Dermis blood vessel endothelial cell (primary cell): ENCODE data around the gene STIM1. TPM values are rescaled to one million over a fixed set of nuclear protein-coding genes. Genes with fewer than 3 reads are reported as not detected.
"Not testable (repeated sequence)": the region's sequence is repeated elsewhere in the genome, so short reads cannot be mapped to it uniquely, and the experiment has no call there.

Experiments used
- DNase-seq: peaks from one replicate; pipeline ENCODE4 v3.0.0; 2010
- total RNA-seq: library from RNA; depleted of rRNA; stranded (reverse); fragments of >200 nt; gene quantifications from 2 replicates; pipeline ENCODE4 v1.2.3, GENCODE V29; 2014

The STIM1 gene
- 31.5 and 39.3 TPM in 2 replicates for total RNA-seq

GRCh38 chr11:3854977-3855807, at the start of gene STIM1:
STIM1 (plus strand) TSS chr11:3855664; CDS start chr11:3856271, 607 bp downstream.
- DNase-seq, result peak; percentile 97

- peak; percentile 73 for DNase-seq
Measured at GRCh38 chr11:3807909-3808860, 47.3 kb upstream of the STIM1 start, which contains the start of gene PGAP2. PGAP2 (plus strand) TSS chr11:3808560; CDS start chr11:3811260, 2,700 bp downstream.

- peak; percentile 77 for DNase-seq
Measured at GRCh38 chr11:3808861-3809623, 46.4 kb upstream of the STIM1 start.

GRCh38 chr11:3809624-3809928, 45.9 kb upstream of the STIM1 start:
- DNase-seq, result no peak

- DNase-seq, result no peak
Measured at GRCh38 chr11:3810446-3810845, 45.0 kb upstream of the STIM1 start.

- DNase-seq, result no peak
Measured at GRCh38 chr11:3810951-3811350, 44.5 kb upstream of the STIM1 start.

- not testable (repeated sequence) for DNase-seq
Measured at GRCh38 chr11:3814832-3815231, 40.6 kb upstream of the STIM1 start.

- DNase-seq, result no peak
Measured at GRCh38 chr11:3815845-3816244, 39.6 kb upstream of the STIM1 start.

- DNase-seq, result no peak
Measured at GRCh38 chr11:3816673-3817072, 38.8 kb upstream of the STIM1 start.

GRCh38 chr11:3817181-3817800, 38.2 kb upstream of the STIM1 start:
- no peak for DNase-seq

- DNase-seq, result no peak
Measured at GRCh38 chr11:3820971-3821370, 34.5 kb upstream of the STIM1 start.

GRCh38 chr11:3822312-3822711, 33.2 kb upstream of the STIM1 start:
- no peak for DNase-seq

GRCh38 chr11:3823303-3823702, 32.2 kb upstream of the STIM1 start:
- DNase-seq, result peak; percentile 55

GRCh38 chr11:3823762-3824506, 31.5 kb upstream of the STIM1 start:
- DNase-seq, result no peak

GRCh38 chr11:3824714-3825472, 30.6 kb upstream of the STIM1 start:
- DNase-seq, result peak; percentile 79

GRCh38 chr11:3825473-3826154, 29.9 kb upstream of the STIM1 start:
- DNase-seq, result no peak

GRCh38 chr11:3826721-3827120, 28.7 kb upstream of the STIM1 start:
- no peak for DNase-seq

GRCh38 chr11:3827434-3828186, 27.9 kb upstream of the STIM1 start:
- DNase-seq, result no peak

GRCh38 chr11:3830088-3830487, 25.4 kb upstream of the STIM1 start:
- no peak for DNase-seq
